ENCODE results near the gene REC114.
A peak's percentile ranks its signal among the peaks of the same experiment; 100 is the strongest.
"Not testable (repeated sequence)": the region's sequence is repeated elsewhere in the genome, so short reads cannot be mapped to it uniquely, and the experiment has no call there.

The REC114 gene

GRCh38 chr15:73538123-73538522 lies 95.2 kb downstream of the REC114 start:
- DNase-seq, result no peak

- no peak for DNase-seq
These were observed 95.7 kb downstream of the REC114 start for GRCh38 chr15:73538563-73539211.

- DNase-seq, result no peak
These were observed 96.5 kb downstream of the REC114 start for GRCh38 chr15:73539212-73540128.

- DNase-seq, result no peak
These were observed 97.2 kb downstream of the REC114 start for GRCh38 chr15:73540161-73540560.

- no peak for DNase-seq
These were observed 98.5 kb downstream of the REC114 start for GRCh38 chr15:73541479-73541878.

- DNase-seq, result not testable (repeated sequence)
These were observed 106.0 kb downstream of the REC114 start for GRCh38 chr15:73548925-73549324.

GRCh38 chr15:73550190-73550589 lies 107.2 kb downstream of the REC114 start:
- DNase-seq, result no peak

- DNase-seq, result no peak
These were observed 112.1 kb downstream of the REC114 start for GRCh38 chr15:73555080-73555479.

GRCh38 chr15:73558529-73558928 lies 115.6 kb downstream of the REC114 start:
- DNase-seq, result no peak

GRCh38 chr15:73560501-73561117 lies 117.6 kb downstream of the REC114 start:
- peak; percentile 34 for DNase-seq

- no peak for DNase-seq
These were observed 121.3 kb downstream of the REC114 start for GRCh38 chr15:73564255-73564654.

- no peak for DNase-seq
These were observed 124.1 kb downstream of the REC114 start for GRCh38 chr15:73567020-73567419.

- DNase-seq, result no peak
These were observed 125.8 kb downstream of the REC114 start for GRCh38 chr15:73568564-73569280.

- no peak for DNase-seq
These were observed 126.4 kb downstream of the REC114 start for GRCh38 chr15:73569361-73569760.

- no peak for DNase-seq
These were observed 127.5 kb downstream of the REC114 start for GRCh38 chr15:73570355-73571032.

- no peak for DNase-seq
These were observed 128.4 kb downstream of the REC114 start for GRCh38 chr15:73571346-73571745.

- DNase-seq, result no peak
These were observed 129.3 kb downstream of the REC114 start for GRCh38 chr15:73572296-73572695.

- DNase-seq, result no peak
These were observed 130.1 kb downstream of the REC114 start for GRCh38 chr15:73573037-73573436.

GRCh38 chr15:73573572-73573971 lies 130.6 kb downstream of the REC114 start:
- DNase-seq, result no peak

- no peak for DNase-seq
These were observed 132.8 kb downstream of the REC114 start for GRCh38 chr15:73575636-73576247.

GRCh38 chr15:73577593-73577992 lies 134.6 kb downstream of the REC114 start:
- not testable (repeated sequence) for DNase-seq

GRCh38 chr15:73578026-73578425 lies 135.1 kb downstream of the REC114 start:
- DNase-seq, result no peak
